Mesodermal cell (in vitro differentiated cells): ENCODE data around the gene NUP210L.

ENCODE experiments used
- H3K27ac ChIP-seq: 2 replicates; pipeline ENCODE4 v1.7.0; 2013; ENCODE audit warnings: mild to moderate bottlenecking, low read depth, low read length, moderate library complexity; ENCODE audit not compliant: severe bottlenecking
- H3K36me3 ChIP-seq: 2 replicates; pipeline ENCODE4 v1.7.1; 2013; ENCODE audit warnings: mild to moderate bottlenecking, low read length, moderate library complexity; ENCODE audit not compliant: control insufficient read depth, insufficient read depth
- H3K4me1 ChIP-seq: one replicate; pipeline ENCODE4 v1.7.1; 2013; ENCODE audit warnings: mild to moderate bottlenecking, low read length; ENCODE audit not compliant: insufficient read depth, control insufficient read depth, poor library complexity, severe bottlenecking
- H3K4me3 ChIP-seq: 2 replicates; pipeline ENCODE4 v1.7.0; 2013; ENCODE audit warnings: low read length, control low read depth, mild to moderate bottlenecking; ENCODE audit not compliant: insufficient read depth, poor library complexity, severe bottlenecking; ENCODE audit errors: extremely low read depth
- H3K9me3 ChIP-seq: 2 replicates; pipeline ENCODE4 v1.7.1; 2013; ENCODE audit warnings: mild to moderate bottlenecking, low read length, moderate library complexity; ENCODE audit not compliant: control insufficient read depth
- WGBS, 2 experiments: methylation state at CpG; one replicate each; pipeline ENCODE4 v1.1.5; 2013; ENCODE audit warnings: missing lambda C conversion rate in 2 of 2; ENCODE audit not compliant: insufficient coverage in 2 of 2; 5-methylcytosine and 5-hydroxymethylcytosine counted together

Gene NUP210L

DNA sequence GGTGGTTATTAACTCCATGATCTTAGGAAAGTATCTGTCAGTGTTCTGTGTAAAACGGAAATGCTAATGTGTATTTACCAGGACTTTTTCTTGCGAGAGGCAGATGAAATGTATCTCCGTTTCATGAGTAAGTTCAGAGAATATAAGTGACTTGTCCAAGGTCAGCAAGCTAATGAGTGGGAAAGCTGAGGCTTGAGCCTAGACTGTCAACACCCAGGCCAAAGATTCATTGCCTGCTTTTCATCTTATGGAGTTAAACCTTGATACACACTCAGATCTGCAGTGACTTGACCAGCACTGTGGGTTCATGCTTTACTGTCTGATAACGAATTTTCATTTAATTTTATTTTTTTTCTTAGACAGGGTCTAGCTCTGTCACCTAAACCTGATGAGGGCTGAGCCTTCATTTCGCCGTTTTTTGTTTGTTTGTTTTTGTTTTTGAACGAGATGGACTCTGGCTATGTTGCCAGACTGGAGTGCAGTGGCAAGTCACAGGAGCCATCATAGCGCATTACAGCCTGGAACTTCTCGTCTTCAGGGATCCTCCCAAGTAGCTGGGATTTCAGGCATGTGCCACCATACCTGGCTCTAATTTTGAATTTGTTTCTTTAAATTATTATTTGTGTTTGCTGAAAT lies 176.5 kb downstream of the NUP210L start:
- WGBS, 2 experiments: 85 to 92% methylated on average over 8 of the region's 9 CpGs
- Histone ChIP-seq H3K4me1 (peaks cover 6% of the 10 kb centered on the region), H3K4me3 (peak overlapping the region; percentile 86), H3K9me3 (no peaks in the 10 kb centered on the region), H3K36me3 (peaks cover 74% of the 10 kb centered on the region), H3K27ac (peak overlapping the region; percentile 45)

DNA sequence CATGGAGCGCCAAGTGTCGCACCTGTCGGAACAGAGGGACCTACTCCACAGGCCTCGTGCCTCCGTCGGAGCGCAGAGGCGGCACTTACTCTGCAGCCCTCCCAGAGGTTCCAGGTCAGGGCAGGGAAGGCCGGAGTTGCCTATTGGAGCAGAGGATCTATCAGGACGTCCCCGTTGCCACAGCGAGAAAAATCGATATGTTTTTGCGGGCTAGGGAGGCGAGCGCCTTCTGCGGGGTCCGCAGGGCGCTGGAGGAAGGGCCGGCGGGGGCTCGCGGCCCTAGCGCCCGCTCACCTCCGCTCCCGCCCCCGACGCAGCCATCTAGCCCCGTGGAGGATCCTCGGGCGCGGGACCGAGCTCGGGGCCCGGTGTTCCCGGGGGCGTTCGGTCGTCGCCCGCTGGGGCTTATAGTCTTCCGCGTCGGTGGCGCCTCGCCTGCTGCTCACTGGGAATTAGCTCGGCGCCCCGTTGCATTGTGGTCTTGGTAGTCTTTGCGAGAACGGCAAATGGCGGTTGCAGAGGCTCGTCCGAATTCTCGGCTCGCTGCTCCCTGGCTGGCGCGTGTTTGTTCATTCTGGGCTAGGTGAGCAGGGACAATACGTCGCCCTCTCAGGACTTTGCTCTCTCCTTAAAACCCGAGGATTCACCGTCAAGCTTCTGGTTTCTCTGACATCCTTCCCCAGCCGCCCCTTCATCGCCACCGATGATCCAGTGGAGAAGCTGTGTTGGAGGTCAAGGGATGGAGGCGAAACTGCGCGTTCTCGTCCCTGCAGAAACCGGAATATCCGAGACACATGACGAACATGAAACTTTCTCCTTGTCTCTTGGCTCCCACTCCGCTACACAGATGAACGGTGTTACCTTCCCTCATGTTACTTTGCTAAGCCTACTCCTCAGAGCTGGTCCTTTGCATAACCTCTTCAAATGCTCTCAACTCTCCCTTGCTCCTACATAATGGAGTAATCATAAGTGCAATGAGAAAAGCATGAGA lies 177.3 kb downstream of the NUP210L start, which contains the start of gene JTB:
Gene JTB (minus strand): TSS at position 425 of the 991 bp plus-strand sequence. CDS start 422 bp downstream, at position 3.
- Histone ChIP-seq H3K4me1 (peaks cover 6% of the 10 kb centered on the region), H3K27ac (peak within 1 kb of the TSS; percentile 59), H3K4me3 (peak within 1 kb of the TSS; percentile 86), H3K9me3 (no peaks in the 10 kb centered on the region), H3K36me3 (peaks cover 70% of the 10 kb centered on the region)
- 0 to 1% methylated on average over 70 to 72 of the region's 75 CpGs for WGBS, 2 experiments

DNA sequence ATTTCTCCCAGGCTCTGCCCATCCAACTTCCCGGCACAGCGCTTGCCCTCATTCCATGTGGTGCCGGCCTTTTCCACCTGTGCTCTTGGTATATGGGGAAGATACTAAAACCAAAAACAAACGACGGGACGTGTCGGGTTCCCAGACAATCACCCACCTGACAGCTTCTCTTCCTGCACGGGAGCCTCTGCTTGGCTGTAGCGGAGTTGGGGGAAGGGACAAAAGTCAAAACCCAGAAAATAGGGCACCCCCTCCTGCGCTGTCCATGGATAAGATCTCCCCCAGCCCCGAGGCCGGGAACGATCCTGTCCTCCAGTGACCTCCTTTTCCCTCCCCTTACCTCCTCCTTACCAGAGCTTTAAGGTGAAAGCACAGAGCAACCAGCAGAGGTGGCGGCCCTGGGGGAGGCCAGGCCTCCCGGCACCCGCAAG lies 178.0 kb downstream of the NUP210L start:
- Histone ChIP-seq H3K4me3 (peak overlapping the region; percentile 86), H3K4me1 (peaks cover 6% of the 10 kb centered on the region), H3K27ac (peak overlapping the region; percentile 59), H3K36me3 (peaks cover 63% of the 10 kb centered on the region), H3K9me3 (no peaks in the 10 kb centered on the region)
- WGBS, 2 experiments: 2 to 3% methylated on average over 6 to 12 of the region's 16 CpGs

DNA sequence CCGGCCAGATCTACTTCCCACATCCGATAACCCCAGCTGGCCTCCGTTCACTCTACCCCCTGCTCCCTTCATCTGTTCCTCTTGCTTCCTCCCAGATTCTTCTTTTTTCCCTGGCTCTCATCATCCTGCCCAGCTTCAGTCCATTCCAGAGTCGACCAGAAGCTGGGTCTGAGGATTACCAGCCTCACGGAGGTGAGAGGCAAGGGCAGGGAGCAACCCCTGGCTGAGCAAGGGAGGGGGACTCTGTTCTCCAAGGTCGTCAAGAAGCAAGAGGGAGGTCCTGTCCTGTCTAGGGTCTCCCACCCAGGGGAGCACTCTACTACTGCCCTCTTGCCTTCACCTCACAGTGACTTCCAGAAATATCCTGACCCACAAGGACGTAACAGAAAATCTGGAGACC lies 181.3 kb downstream of the NUP210L start:
- no peaks in the 10 kb centered on the region for H3K9me3 ChIP-seq
- H3K27ac ChIP-seq: no peak overlapping the region
- peaks cover 34% of the 10 kb centered on the region for H3K36me3 ChIP-seq
- H3K4me1 ChIP-seq: peaks cover 8% of the 10 kb centered on the region
- H3K4me3 ChIP-seq: no peak overlapping the region
- 97 to 98% methylated on average over 6 to 7 of the region's 7 CpGs for WGBS, 2 experiments

DNA sequence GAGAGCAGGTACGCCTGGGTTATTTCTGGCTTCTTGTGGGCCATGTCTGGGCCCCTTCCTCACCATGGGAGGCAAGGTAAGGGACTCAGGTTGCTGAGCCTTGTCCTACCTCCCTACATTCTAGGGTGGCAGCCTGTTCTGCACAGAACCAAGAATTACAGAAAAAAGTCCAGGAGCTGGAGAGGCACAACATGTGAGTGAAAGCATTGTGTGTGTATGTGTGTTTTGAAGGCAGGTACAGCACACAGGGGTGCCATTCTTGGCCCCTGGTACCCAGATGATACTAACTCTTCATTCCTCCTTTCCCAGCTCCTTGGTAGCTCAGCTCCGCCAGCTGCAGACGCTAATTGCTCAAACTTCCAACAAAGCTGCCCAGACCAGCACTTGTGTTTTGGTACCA lies 181.8 kb downstream of the NUP210L start:
- Histone ChIP-seq H3K27ac (no peak overlapping the region), H3K9me3 (no peaks in the 10 kb centered on the region), H3K36me3 (peaks cover 30% of the 10 kb centered on the region), H3K4me3 (no peak overlapping the region), H3K4me1 (peaks cover 8% of the 10 kb centered on the region)
- 95% methylated on average over 3 of the region's 3 CpGs for WGBS, 2 experiments

DNA sequence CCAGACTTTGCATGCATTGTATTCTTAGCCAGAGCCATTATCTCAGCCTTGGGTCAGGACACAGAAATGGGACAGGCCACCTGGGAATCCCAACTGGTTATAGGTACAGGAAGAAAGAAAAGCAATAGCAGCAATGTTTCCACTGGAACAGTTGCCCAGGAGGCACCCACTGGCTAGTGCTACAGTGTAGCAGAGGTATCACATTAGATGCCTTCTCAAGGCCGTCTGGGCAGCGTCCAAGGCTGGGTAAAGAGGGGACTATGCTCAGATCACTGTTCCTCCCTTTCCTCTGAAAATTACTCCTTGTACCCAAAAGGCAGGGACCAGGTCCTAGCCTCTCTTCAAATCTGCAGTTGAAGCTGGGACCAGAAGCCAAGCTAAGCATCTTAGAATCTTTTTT lies 184.5 kb downstream of the NUP210L start:
- WGBS, 2 experiments: 89 to 93% methylated on average over 2 of the region's 2 CpGs
- Histone ChIP-seq H3K27ac (no peak overlapping the region), H3K9me3 (no peaks in the 10 kb centered on the region), H3K36me3 (peaks cover 20% of the 10 kb centered on the region), H3K4me1 (peaks cover 8% of the 10 kb centered on the region), H3K4me3 (no peak overlapping the region)

DNA sequence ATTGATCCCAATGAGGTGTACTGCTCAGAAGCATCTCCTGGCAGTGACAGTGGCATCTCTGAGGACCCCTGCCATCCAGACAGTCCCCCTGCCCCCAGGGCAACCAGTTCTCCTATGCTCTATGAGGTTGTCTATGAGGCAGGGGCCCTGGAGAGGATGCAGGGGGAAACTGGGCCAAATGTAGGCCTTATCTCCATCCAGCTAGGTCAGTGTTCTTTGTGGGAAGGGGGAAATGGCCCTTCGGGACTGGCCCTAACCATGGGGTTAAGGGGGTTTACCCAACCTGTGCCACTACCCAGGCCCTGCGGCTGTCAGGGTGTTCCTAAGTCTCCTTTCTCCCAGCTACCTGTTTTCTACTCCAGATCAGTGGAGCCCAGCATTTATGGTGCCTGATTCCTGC lies 185.9 kb downstream of the NUP210L start:
- H3K36me3 ChIP-seq: peaks cover 6% of the 10 kb centered on the region
- H3K9me3 ChIP-seq: no peaks in the 10 kb centered on the region
- H3K4me1 ChIP-seq: peaks cover 8% of the 10 kb centered on the region
- H3K27ac ChIP-seq: no peak overlapping the region
- H3K4me3 ChIP-seq: no peak overlapping the region
- WGBS, 2 experiments: 100% methylated on average over 1 of the region's 2 CpGs

DNA sequence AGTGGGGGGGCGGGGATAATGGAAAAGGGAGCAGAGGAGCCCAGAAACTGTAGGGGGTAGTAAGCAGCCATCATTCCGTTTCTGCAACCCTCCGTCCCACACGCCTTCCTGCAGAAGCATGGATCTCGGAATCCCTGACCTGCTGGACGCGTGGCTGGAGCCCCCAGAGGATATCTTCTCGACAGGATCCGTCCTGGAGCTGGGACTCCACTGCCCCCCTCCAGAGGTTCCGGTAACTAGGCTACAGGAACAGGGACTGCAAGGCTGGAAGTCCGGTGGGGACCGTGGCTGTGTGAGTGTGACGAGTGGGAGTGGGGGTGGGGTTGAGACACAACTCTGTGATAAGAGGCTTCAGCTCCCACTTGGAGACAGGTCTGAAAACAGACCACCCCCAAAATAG lies 186.5 kb downstream of the NUP210L start:
- H3K4me3 ChIP-seq: peak overlapping the region; percentile 61
- peaks cover 8% of the 10 kb centered on the region for H3K4me1 ChIP-seq
- no peak overlapping the region for H3K27ac ChIP-seq
- H3K36me3 ChIP-seq: peaks cover 1% of the 10 kb centered on the region
- WGBS, 2 experiments: 79 to 83% methylated on average over 12 of the region's 13 CpGs
- H3K9me3 ChIP-seq: no peaks in the 10 kb centered on the region

DNA sequence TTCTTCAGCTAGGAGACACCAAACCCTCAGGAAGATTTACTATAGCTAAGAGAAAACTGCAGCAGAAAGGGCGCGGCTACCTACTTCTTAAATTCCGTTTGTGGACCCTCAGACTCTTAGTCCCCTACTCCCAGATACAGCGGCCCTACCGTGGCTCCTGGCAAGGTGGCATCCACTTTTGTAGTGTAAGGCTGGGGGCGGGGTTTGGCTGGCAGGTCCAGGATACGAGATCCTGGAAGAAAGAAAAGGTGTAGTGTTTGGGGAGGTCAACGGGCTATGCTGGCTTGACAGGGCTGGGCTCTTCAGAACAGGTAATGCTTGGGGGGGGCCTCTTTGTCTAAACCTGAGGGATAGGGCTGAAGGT lies 186.9 kb downstream of the NUP210L start:
- Histone ChIP-seq H3K9me3 (no peaks in the 10 kb centered on the region), H3K27ac (peak overlapping the region; percentile 95), H3K4me3 (peak overlapping the region; percentile 61), H3K36me3 (no peaks in the 10 kb centered on the region), H3K4me1 (peaks cover 8% of the 10 kb centered on the region)
- WGBS, 2 experiments: 47 to 62% methylated on average over 2 of the region's 8 CpGs

DNA sequence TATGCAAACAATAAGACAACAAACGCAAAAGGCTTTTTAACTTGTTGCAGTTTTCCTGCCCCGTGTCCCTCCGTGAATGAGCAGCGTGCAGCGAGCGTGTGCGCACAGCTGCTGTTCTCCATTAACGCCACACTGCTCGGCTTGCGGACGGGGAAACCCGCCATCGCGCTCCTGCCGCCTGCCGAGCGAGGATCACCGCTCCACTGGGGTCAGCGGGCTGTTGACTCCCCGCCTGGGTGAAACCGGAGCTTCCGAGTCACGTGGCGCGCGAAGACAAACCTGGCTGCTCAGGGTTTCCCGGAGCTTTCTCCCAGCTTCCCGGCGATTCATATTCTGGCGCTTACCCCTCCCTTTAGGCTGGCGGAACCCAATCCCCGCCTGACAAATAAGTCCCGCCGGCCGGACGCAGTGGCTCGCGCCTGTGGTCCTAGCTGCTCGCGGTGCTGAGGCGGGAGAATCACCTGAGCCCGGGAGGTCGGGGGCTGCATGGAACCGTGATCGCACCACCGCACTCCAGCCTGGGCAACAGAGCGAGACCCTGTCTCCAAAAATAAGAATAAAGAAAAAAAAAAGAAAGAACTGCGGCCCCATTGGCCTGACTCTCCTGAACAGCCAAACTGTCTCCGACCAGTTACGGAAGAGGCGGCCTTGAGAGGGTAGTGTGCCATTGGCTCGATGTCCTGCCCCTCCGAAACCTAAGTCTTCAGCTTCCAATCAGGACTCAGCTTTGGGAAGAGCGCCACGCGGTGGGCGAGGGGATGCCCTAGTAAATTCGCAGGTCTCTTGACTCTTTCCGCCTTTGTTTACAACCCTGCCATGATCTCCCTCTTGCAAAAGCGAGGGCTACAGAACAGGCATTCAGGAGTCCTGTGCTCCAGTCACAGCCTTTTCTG lies 187.5 kb downstream of the NUP210L start, which contains the start of gene CREB3L4:
Gene CREB3L4 (plus strand): TSS at position 796 of the 893 bp plus-strand sequence. CDS start 624 bp downstream, outside the sequence.
- WGBS, 2 experiments: 1% methylated on average over 50 to 55 of the region's 60 CpGs
- Histone ChIP-seq H3K36me3 (no peaks in the 10 kb centered on the region), H3K4me3 (peak within 1 kb of the TSS; percentile 61), H3K4me1 (peaks cover 8% of the 10 kb centered on the region), H3K9me3 (no peaks in the 10 kb centered on the region), H3K27ac (peak within 1 kb of the TSS; percentile 95)
